ENCODE results near the gene UNC13B. TPM values are rescaled to one million over a fixed set of nuclear protein-coding genes. Genes with fewer than 3 reads are reported as not detected.
"Not testable (repeated sequence)": the region's sequence is repeated elsewhere in the genome, so short reads cannot be mapped to it uniquely, and the experiment has no call there.

Gene UNC13B
- total RNA-seq, 4 donors from 2014 or later: 28.0 to 39.3 (median 34.3) TPM

DNA sequence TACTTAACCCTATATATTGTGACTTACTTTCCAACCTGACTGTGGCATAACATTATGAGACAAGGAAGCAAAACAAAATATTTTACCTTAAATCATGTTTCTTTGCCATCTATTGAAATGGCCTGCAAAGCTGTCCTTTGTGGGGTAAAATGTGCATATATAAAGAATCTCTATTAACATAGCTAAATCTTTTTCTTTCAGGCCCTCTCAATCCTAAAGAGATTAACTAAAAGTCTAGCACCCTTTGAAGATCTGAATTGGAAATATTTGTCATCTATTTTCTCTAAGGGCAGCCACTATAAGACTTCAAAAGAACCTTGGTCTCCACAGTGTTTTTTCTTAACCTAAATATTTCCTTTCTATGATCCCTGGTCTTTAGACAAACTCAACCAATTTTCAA, 5.0 kb upstream of the UNC13B start:
- Histone ChIP-seq H3K27ac (no peak overlapping the region), H3K4me3 (no peak overlapping the region), H3K9me3 (no peaks in the 10 kb centered on the region), H3K27me3 (no peaks in the 10 kb centered on the region), H3K36me3 (no peaks in the 10 kb centered on the region), H3K4me1 (peaks cover 0 to 4% (median 0%) of the 10 kb centered on the region in 4 donors)
- DNase-seq (ENCODE audit: low spot score in 2 of 2): no peak
- TF ChIP-seq CTCF (IDR thresholded peaks at IDR 0.05): no peak
- no peak for TF ChIP-seq POLR2A (IDR thresholded peaks at IDR 0.05)
- TF ChIP-seq EP300 (IDR thresholded peaks at IDR 0.05): no peak

DNA sequence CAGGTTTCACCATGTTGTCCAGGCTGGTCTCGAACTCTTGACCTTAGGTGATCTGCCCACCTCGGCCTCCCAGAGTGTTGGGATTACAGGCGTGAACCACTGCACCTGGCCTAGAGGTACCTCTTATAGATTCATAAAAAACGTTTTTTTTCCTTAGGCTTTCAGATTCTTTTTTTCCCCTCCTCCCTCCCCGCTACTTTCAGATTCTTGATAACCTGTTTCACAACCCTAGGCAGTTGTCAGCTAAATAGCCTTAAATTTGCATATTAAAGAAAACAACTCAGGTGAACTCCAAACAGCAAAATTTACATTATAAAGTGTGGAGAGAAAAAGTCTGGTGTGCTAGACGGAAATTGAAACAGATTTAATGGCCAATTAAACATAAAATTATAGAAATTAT, 4.0 kb upstream of the UNC13B start:
- 62 to 69% methylated on average over 6 of the region's 6 CpGs for WGBS, 2 donors
- not testable (repeated sequence) for H3K36me3 ChIP-seq, H3K4me1 ChIP-seq

GRCh38 chr9:35158501-35159280, 3.1 kb upstream of the UNC13B start:
- TF ChIP-seq POLR2A (IDR thresholded peaks at IDR 0.05) (no peak), CTCF (IDR thresholded peaks at IDR 0.05) (no peak), EP300 (IDR thresholded peaks at IDR 0.05) (no peak)
- 82 to 84% methylated on average over 10 of the region's 10 CpGs for WGBS, 2 donors
- H3K4me1 ChIP-seq: peaks cover 0 to 15% (median 3%) of the 10 kb centered on the region in 4 donors
- H3K27me3 ChIP-seq: no peaks in the 10 kb centered on the region
- H3K9me3 ChIP-seq: no peaks in the 10 kb centered on the region
- H3K4me3 ChIP-seq: no peak overlapping the region
- no peak overlapping the region for H3K27ac ChIP-seq
- no peak for DNase-seq (ENCODE audit: low spot score in 2 of 2)
- H3K36me3 ChIP-seq: no peaks in the 10 kb centered on the region

More for the DNA sequence above, 4.0 kb upstream of the UNC13B start:
- H3K27ac ChIP-seq; H3K9me3 ChIP-seq; H3K27me3 ChIP-seq; H3K4me3 ChIP-seq; DNase-seq (ENCODE audit: low spot score in 2 of 2): not testable (repeated sequence)

DNA sequence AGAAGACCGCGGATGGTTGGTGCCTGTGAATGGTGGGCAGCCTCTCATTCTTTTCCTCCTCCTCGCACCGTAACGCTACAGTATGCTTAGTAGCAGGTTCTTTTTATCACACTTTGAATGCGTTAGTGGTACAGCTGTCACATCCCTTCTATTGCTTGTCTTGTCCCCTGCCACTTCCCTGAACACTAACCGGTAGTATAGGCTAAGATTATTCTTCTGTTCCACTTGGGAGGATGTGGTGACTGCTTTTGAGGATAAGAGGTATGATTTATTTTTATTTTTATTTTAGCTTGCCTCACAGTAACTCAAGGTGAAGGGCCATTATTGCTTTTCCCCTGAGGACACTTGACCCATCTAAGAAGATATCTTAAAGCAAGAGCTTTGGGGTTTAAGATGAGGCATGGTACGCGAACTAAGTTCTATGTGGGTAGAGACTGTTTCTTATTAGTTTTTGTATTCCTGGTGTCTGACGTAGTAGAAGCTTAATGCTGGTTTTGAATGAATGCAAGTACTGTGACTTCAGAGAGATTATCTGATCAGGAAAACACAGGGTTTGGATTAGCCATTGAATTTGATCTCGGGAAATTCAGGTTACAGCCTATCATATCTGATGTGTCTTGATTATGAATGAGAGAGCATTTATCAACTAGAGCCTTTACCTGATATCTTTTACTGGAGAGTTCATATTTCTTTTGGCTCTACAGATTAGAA, 951 bp downstream of the UNC13B start:
- no peaks in the 10 kb centered on the region for H3K27me3 ChIP-seq
- TF ChIP-seq CTCF (IDR thresholded peaks at IDR 0.05) (no peak), POLR2A (IDR thresholded peaks at IDR 0.05) (no peak), EP300 (IDR thresholded peaks at IDR 0.05) (no peak)
- WGBS, 2 donors: 14 to 15% methylated on average over 11 of the region's 11 CpGs
- H3K4me3 ChIP-seq: peak overlapping the region; percentile 77 to 80 (median 79)
- no peaks in the 10 kb centered on the region for H3K36me3 ChIP-seq
- peaks cover 0 to 30% (median 9%) of the 10 kb centered on the region in 4 donors for H3K4me1 ChIP-seq
- peak overlapping the region; percentile 86 to 94 (median 92) for H3K27ac ChIP-seq
- DNase-seq (ENCODE audit: low spot score in 2 of 2): peak in 1 of 2 donors; percentile 5
- H3K9me3 ChIP-seq: no peaks in the 10 kb centered on the region

DNA sequence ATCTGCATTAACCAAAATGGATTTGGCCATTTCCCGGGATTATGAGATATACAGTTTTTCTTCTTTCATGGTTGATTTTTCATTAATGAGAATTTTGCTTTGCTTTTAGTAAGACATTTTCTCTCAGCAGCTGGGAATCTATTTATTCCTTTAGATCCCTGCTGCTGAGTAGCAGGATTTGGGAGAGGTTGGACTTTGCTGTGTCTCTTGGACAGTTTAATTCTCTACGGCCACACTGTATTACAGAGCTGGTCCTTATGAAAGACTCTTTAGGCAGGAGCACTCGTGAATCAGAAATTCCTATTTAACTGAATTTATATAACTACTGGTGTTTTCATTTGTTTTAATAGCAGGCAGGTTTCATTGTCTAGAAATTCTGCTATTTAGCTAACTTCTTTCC, 1.6 kb downstream of the UNC13B start:
- Histone ChIP-seq H3K4me3 (peak overlapping the region in 2 of 4 donors; percentile 77 to 80), H3K27ac (peak overlapping the region in 3 of 4 donors; percentile 90 to 94 (median 93)), H3K27me3 (no peaks in the 10 kb centered on the region), H3K4me1 (peaks cover 0 to 30% (median 9%) of the 10 kb centered on the region in 4 donors), H3K9me3 (no peaks in the 10 kb centered on the region), H3K36me3 (no peaks in the 10 kb centered on the region)
- TF ChIP-seq CTCF (IDR thresholded peaks at IDR 0.05): no peak
- TF ChIP-seq EP300 (IDR thresholded peaks at IDR 0.05): no peak
- TF ChIP-seq POLR2A (IDR thresholded peaks at IDR 0.05): no peak
- no peak for DNase-seq (ENCODE audit: low spot score in 2 of 2)
- 29 to 34% methylated on average over 3 of the region's 3 CpGs for WGBS, 2 donors
